GM12873 (cell line): ENCODE results near the gene DYNLT1.

ENCODE experiments used
- TF ChIP-seq, protein P1 (sequence below): IDR thresholded peaks from 2 replicates; pipeline ENCODE4 v1.5.1; 2012; ENCODE audit warnings: low read depth, mild to moderate bottlenecking, moderate library complexity, low read length, control low read depth; ENCODE audit not compliant: insufficient read depth; ENCODE audit errors: missing control alignments

Gene DYNLT1

GRCh38 chr6:158630938-158631616 is 13.5 kb downstream of the DYNLT1 start:
- TF ChIP-seq, protein P1, sequence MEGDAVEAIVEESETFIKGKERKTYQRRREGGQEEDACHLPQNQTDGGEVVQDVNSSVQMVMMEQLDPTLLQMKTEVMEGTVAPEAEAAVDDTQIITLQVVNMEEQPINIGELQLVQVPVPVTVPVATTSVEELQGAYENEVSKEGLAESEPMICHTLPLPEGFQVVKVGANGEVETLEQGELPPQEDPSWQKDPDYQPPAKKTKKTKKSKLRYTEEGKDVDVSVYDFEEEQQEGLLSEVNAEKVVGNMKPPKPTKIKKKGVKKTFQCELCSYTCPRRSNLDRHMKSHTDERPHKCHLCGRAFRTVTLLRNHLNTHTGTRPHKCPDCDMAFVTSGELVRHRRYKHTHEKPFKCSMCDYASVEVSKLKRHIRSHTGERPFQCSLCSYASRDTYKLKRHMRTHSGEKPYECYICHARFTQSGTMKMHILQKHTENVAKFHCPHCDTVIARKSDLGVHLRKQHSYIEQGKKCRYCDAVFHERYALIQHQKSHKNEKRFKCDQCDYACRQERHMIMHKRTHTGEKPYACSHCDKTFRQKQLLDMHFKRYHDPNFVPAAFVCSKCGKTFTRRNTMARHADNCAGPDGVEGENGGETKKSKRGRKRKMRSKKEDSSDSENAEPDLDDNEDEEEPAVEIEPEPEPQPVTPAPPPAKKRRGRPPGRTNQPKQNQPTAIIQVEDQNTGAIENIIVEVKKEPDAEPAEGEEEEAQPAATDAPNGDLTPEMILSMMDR: no peak

- TF ChIP-seq, protein P1: peak; percentile 28
Measured at GRCh38 chr6:158629367-158630221, 14.9 kb downstream of the DYNLT1 start.

GRCh38 chr6:158628542-158628941 is 16.0 kb downstream of the DYNLT1 start:
- TF ChIP-seq, protein P1: no peak

GRCh38 chr6:158627940-158628211 is 16.7 kb downstream of the DYNLT1 start:
- TF ChIP-seq, protein P1: no peak

GRCh38 chr6:158627168-158627939 is 17.2 kb downstream of the DYNLT1 start:
- TF ChIP-seq, protein P1: no peak

DNA sequence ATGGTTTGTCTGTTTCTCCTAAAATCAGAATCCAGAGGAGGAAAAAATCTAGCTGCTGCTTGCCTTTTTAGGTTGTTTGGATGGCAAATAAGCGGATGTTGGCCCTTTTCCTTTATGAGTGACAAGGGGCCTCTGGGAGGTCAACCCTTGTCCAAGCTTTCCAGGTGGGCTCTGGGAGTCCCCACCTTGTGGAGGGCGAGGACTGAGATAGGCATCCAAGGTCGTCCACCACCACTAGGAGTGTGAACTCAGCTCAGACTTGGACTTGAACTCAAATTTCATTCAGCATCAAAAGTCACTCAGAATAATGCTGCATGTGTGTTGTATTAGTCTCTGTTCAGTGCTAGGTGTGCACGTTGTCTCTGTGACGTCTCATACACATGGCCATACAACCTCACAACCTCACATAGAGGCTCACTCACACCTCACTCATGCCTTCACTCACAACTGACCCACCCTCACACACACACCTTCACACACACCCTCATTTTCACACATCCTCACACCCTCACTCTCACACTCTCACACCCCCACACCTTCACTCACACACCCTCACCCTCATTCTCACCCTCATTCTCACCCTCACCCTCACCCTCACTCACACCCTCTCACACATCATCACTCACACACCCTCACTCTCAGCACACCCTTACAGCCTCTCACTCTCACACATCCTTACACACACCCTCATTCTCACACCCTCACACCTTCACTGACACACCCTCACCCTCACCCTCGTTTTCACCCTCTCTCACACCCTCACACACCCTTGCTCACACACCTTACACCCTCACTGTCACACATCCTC is 18.0 kb downstream of the DYNLT1 start:
- TF ChIP-seq, protein P1: no peak
